Stimulated activated CD4-positive, alpha-beta T cell treated with anti-CD3 and anti-CD28 coated beads, Interleukin-1b, Interleukin-23, amount 100 ng/mL, for 24 hours (primary cell): Measurements from ENCODE around the gene CELSR2.

Experiments
- DNase-seq, 4 experiments: peaks; one replicate each; pipeline ENCODE4 v3.0.0-alpha.2; 2020; ENCODE audit warnings: low read depth in 4 of 4, low spot score in 1 of 4

CELSR2 gene

GRCh38 chr1:109225711-109226445 lies 23.5 kb upstream of the CELSR2 start:
- DNase-seq = no peak

- DNase-seq = no peak
Observed at GRCh38 chr1:109228167-109228566, 21.2 kb upstream of the CELSR2 start.

GRCh38 chr1:109229531-109230127 lies 19.7 kb upstream of the CELSR2 start:
- no peak for DNase-seq

GRCh38 chr1:109231066-109231465 lies 18.3 kb upstream of the CELSR2 start:
- no peak for DNase-seq

- DNase-seq = no peak
Observed at GRCh38 chr1:109235137-109235536, 14.2 kb upstream of the CELSR2 start.

- no peak for DNase-seq
Observed at GRCh38 chr1:109237512-109237911, 11.8 kb upstream of the CELSR2 start.

GRCh38 chr1:109238382-109238781 lies 11.0 kb upstream of the CELSR2 start:
- no peak for DNase-seq

- no peak for DNase-seq
Observed at GRCh38 chr1:109239047-109239408, 10.3 kb upstream of the CELSR2 start.

GRCh38 chr1:109239409-109240068 lies 9.8 kb upstream of the CELSR2 start:
- DNase-seq = no peak

GRCh38 chr1:109240158-109241152 lies 8.9 kb upstream of the CELSR2 start:
- DNase-seq = no peak

- DNase-seq = no peak
Observed at GRCh38 chr1:109241344-109241743, 8.0 kb upstream of the CELSR2 start.

- no peak for DNase-seq
Observed at GRCh38 chr1:109241841-109242345, 7.4 kb upstream of the CELSR2 start.

- no peak for DNase-seq
Observed at GRCh38 chr1:109242387-109242786, 7.0 kb upstream of the CELSR2 start.

- DNase-seq = no peak
Observed at GRCh38 chr1:109243221-109243620, 6.1 kb upstream of the CELSR2 start.

- DNase-seq = no peak
Observed at GRCh38 chr1:109243860-109244552, 5.3 kb upstream of the CELSR2 start.

GRCh38 chr1:109246141-109246551 lies 3.2 kb upstream of the CELSR2 start:
- DNase-seq = no peak

GRCh38 chr1:109247401-109248365 lies 1.7 kb upstream of the CELSR2 start:
- no peak for DNase-seq

- no peak for DNase-seq
Observed at GRCh38 chr1:109248444-109248796, 919 bp upstream of the CELSR2 start.

- no peak for DNase-seq
Observed at GRCh38 chr1:109249654-109250401, 489 bp downstream of the CELSR2 start.
